HepG2 (cell line): ENCODE results near the gene MAGI1. TPM values are rescaled to one million over a fixed set of nuclear protein-coding genes. Genes with fewer than 3 reads are reported as not detected.

Experiments used
- CCDC6 ChIP-seq: sonication (generic); formaldehyde crosslinking; IDR thresholded peaks from 2 replicates; pipeline ENCODE4 v1.8.1; 2022; ENCODE audit warnings: mild to moderate bottlenecking, missing genetic modification reagents, moderate library complexity
- CHD4 ChIP-seq: fragments of 200-600 bp; sonication (generic); IDR thresholded peaks from 2 replicates; pipeline ENCODE4 v1.7.0; 2017; ENCODE audit warnings: mild to moderate bottlenecking, low read length, borderline replicate concordance
- ELF1 ChIP-seq: sonication (generic); formaldehyde crosslinking; IDR thresholded peaks from 2 replicates; pipeline ENCODE4 v1.4.0; 2020; ENCODE audit warnings: missing genetic modification reagents
- HHEX ChIP-seq: IDR thresholded peaks from 2 replicates; pipeline ENCODE4 v1.6.1; 2016; ENCODE audit warnings: control low read depth
- HNF1B ChIP-seq: sonication (generic); formaldehyde crosslinking; IDR thresholded peaks from 2 replicates; pipeline ENCODE4 v1.5.1; 2020; ENCODE audit warnings: mild to moderate bottlenecking, moderate library complexity, missing genetic modification reagents
- KDM4B ChIP-seq: sonication (generic); formaldehyde crosslinking; IDR thresholded peaks from 2 replicates; pipeline ENCODE4 v1.4.0; 2020; ENCODE audit warnings: missing genetic modification reagents
- NFYC ChIP-seq: IDR thresholded peaks from 2 replicates; pipeline ENCODE4 v1.6.1; 2016; ENCODE audit warnings: missing genetic modification reagents, missing compliant biosample characterization
- PHF21A ChIP-seq: sonication (generic); formaldehyde crosslinking; IDR thresholded peaks from 2 replicates; pipeline ENCODE4 v1.5.0; 2020; ENCODE audit warnings: mild to moderate bottlenecking, missing genetic modification reagents
- SAP130 ChIP-seq: IDR thresholded peaks from 2 replicates; pipeline ENCODE4 v1.6.1; 2016; ENCODE audit warnings: low read depth
- SP5 ChIP-seq: IDR thresholded peaks from 2 replicates; pipeline ENCODE4 v1.6.1; 2016; ENCODE audit warnings: low read depth, borderline replicate concordance
- ZHX2 ChIP-seq, 2 experiments: sonication (generic) in 1 of 2; formaldehyde crosslinking in 1 of 2; IDR thresholded peaks; 2 replicates each; pipeline versions ENCODE4 v1.6.1 to v1.9.0; 2014 to 2022; ENCODE audit warnings: antibody characterized with exemption in 1 of 2, borderline replicate concordance in 1 of 2, inconsistent platforms in 1 of 2, low read depth in 1 of 2, missing genetic modification reagents in 1 of 2
- ZNF3 ChIP-seq: IDR thresholded peaks from 2 replicates; pipeline ENCODE4 v1.7.0; 2017; ENCODE audit warnings: inconsistent platforms
- ZNF367 ChIP-seq: sonication (generic); formaldehyde crosslinking; IDR thresholded peaks from 2 replicates; pipeline ENCODE4 v1.4.0; 2020; ENCODE audit warnings: missing genetic modification reagents, borderline replicate concordance
- ZNF563 ChIP-seq: sonication (generic); formaldehyde crosslinking; IDR thresholded peaks from 2 replicates; pipeline ENCODE4 v1.8.0; 2022; ENCODE audit warnings: mild to moderate bottlenecking, moderate library complexity, missing genetic modification reagents
- ZNF674 ChIP-seq: sonication (generic); formaldehyde crosslinking; IDR thresholded peaks from 2 replicates; pipeline ENCODE4 v1.5.0; 2020; ENCODE audit warnings: low read depth, mild to moderate bottlenecking, missing genetic modification reagents
- ZNF781 ChIP-seq: sonication (generic); formaldehyde crosslinking; IDR thresholded peaks from 2 replicates; pipeline ENCODE4 v1.5.1; 2020; ENCODE audit warnings: borderline replicate concordance, mild to moderate bottlenecking, missing genetic modification reagents; ENCODE audit errors: not compliant biosample characterization
- ZNF879 ChIP-seq: sonication (generic); formaldehyde crosslinking; IDR thresholded peaks from 2 replicates; pipeline ENCODE4 v1.8.1; 2023; ENCODE audit warnings: missing genetic modification reagents
- polyA plus RNA-seq, 8 experiments: library from polyadenylated mRNA; depleted of rRNA in 3 of 8; stranded (reverse) in 7 of 8; unstranded in 1 of 8; fragments of >200 nt; fragmentation: Illumina TruSeq in 4 of 8; extraction: Trizol in 4 of 8; gene quantifications; 2 replicates each; pipeline versions ENCODE4 v1.2.1 to v1.2.3, GENCODE V29; 2011 to 2016; ENCODE audit warnings: low read depth in 4 of 8, missing spikeins in 1 of 8, mixed read lengths in 1 of 8; ENCODE audit not compliant: insufficient read depth in 1 of 8
- total RNA-seq, 5 experiments: library from RNA; depleted of rRNA; stranded (reverse); fragments of >200 nt; fragmentation: Illumina TruSeq; extraction: Trizol; gene quantifications; 2 replicates each; pipeline ENCODE4 v1.2.3, GENCODE V29; 2016; ENCODE audit warnings: low read depth in 1 of 5
- TF ChIP-seq, protein P1 (sequence below): sonication (generic); formaldehyde crosslinking; IDR thresholded peaks from 2 replicates; pipeline ENCODE4 v1.8.1; 2022; ENCODE audit warnings: mild to moderate bottlenecking, missing genetic modification reagents
- TF ChIP-seq, protein P2 (sequence below): sonication (generic); formaldehyde crosslinking; conservative IDR thresholded peaks from 2 replicates; pipeline ENCODE4 v1.8.1; 2023; ENCODE audit warnings: missing genetic modification reagents

The MAGI1 gene
- total and polyA plus RNA-seq, 2 of the 13 experiments (the other 11 are each of a cell fraction or from before 2014, with no cell fraction given): 22.2 to 26.0 TPM

DNA sequence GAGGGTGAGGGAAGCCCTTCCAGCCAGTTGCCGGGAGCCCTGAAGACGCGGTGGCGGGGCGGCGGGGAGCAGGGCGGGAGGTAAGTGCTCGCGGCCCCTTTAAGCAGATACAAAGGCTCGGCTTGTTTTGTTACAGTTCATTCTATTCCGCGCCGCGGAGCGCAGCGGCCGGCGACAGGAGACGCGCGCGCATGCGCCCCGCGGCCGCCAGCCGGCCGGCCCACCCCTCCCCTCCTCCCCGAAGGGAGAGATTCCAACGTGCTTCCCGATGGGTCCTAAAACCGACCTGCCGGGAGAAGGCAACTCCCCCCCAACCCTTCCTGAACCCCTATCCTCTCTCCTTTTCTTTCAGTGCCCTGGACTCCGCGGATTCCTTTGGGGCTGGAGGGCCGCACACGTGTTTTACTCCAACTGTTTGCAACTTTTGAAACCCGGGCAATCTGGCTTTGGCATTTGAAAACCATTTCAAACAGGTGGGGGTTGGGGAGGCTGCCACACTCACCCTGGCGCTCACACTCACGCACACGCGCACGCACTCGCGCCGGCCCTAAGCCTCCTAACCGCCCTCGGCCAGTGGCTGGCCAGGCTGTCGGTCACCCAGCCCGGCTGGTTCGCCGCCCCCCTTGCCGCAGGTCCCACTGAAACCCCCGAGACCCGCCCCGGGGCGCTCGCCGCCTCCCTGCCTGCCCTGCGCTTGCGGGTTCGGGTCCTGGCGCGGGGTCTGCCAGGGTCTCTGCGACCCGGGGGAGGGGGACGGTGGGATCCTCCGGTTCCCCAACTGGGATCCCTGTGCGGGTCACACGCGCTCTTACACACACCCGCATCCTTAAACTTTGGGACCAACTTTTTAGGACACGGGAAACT, at the start of gene MAGI1 (continued):
- TF ChIP-seq ZHX2 (IDR thresholded peaks at IDR 0.05; ENCODE audit: low read depth) (no peak), ZHX2 (CRISPR knock-in tag; IDR thresholded peaks at IDR 0.05; ENCODE audit: borderline replicate concordance) (no peak), HHEX (no peak), ZNF879 (CRISPR knock-in tag) (0 out of 2 replicates have a peak, but pooled peaks have one; percentile 20), SAP130 (CRISPR knock-in tag) (peak; percentile 67; the same call in 1 of the 2 replicates), ZNF781 (CRISPR knock-in tag) (peak; percentile 49), PHF21A (CRISPR knock-in tag) (peak; percentile 53), ELF1 (CRISPR knock-in tag) (0 out of 2 replicates have a peak, but pooled peaks have one; percentile 1), CCDC6 (CRISPR knock-in tag) (peak; percentile 48; the same call in 1 of the 2 replicates), CHD4 (peak; percentile 60; the same call in 1 of the 2 replicates), KDM4B (0 out of 2 replicates have a peak, but pooled peaks have one; percentile 22), ZNF563 (CRISPR knock-in tag) (peak; percentile 80), ZNF367 (CRISPR knock-in tag) (no peak), SP5 (no peak), NFYC (CRISPR knock-in tag) (peak; percentile 84), ZNF674 (CRISPR knock-in tag) (0 out of 2 replicates have a peak, but pooled peaks have one; percentile 20), HNF1B (CRISPR knock-in tag) (peak; percentile 39; the same call in 1 of the 2 replicates), ZNF3 (CRISPR knock-in tag) (peak; percentile 36; the same call in 1 of the 2 replicates)
- TF ChIP-seq, protein P1, sequence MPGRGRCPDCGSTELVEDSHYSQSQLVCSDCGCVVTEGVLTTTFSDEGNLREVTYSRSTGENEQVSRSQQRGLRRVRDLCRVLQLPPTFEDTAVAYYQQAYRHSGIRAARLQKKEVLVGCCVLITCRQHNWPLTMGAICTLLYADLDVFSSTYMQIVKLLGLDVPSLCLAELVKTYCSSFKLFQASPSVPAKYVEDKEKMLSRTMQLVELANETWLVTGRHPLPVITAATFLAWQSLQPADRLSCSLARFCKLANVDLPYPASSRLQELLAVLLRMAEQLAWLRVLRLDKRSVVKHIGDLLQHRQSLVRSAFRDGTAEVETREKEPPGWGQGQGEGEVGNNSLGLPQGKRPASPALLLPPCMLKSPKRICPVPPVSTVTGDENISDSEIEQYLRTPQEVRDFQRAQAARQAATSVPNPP: peak; percentile 18; the same call in 1 of the 2 replicates
- TF ChIP-seq, protein P2, sequence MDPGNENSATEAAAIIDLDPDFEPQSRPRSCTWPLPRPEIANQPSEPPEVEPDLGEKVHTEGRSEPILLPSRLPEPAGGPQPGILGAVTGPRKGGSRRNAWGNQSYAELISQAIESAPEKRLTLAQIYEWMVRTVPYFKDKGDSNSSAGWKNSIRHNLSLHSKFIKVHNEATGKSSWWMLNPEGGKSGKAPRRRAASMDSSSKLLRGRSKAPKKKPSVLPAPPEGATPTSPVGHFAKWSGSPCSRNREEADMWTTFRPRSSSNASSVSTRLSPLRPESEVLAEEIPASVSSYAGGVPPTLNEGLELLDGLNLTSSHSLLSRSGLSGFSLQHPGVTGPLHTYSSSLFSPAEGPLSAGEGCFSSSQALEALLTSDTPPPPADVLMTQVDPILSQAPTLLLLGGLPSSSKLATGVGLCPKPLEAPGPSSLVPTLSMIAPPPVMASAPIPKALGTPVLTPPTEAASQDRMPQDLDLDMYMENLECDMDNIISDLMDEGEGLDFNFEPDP (CRISPR knock-in tag): no peak
